ENCODE results near the gene FBP1.

Gene FBP1

DNA sequence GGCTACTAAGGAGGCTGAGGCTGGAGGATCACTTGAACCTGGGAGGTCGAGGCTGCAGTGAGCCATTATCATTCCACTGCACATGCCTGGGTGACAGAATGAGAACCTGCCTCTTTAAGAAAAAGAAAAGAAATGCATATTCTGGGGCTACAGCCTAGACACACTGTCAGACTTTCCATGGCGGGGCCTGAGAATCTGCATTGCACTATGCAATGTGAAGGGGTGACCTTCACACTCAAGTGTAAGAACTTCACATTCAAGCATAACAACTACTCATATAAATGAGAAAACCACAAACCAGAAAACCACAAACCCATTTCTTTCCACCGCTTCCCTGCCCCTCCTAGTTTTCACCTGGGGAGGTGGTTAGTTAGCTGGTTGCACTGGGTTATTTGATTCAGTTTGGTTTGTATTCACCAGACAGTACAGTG, 27.7 kb downstream of the FBP1 start:
- TF ChIP-seq SIN3A (IDR thresholded peaks at IDR 0.05; ENCODE audit: borderline replicate concordance, insufficient read depth, low read length) (no peak), FOXP2 (optimal IDR thresholded peaks at IDR 0.05; ENCODE audit: borderline replicate concordance, extremely low read depth, extremely low read length, insufficient read depth) (no peak), POLR2AphosphoS5 (IDR thresholded peaks at IDR 0.05; ENCODE audit: low read depth, low read length) (no peak), TAF1 (IDR thresholded peaks at IDR 0.05; ENCODE audit: borderline replicate concordance, insufficient read depth, low read length) (no peak)
- TF ChIP-seq, protein P1, sequence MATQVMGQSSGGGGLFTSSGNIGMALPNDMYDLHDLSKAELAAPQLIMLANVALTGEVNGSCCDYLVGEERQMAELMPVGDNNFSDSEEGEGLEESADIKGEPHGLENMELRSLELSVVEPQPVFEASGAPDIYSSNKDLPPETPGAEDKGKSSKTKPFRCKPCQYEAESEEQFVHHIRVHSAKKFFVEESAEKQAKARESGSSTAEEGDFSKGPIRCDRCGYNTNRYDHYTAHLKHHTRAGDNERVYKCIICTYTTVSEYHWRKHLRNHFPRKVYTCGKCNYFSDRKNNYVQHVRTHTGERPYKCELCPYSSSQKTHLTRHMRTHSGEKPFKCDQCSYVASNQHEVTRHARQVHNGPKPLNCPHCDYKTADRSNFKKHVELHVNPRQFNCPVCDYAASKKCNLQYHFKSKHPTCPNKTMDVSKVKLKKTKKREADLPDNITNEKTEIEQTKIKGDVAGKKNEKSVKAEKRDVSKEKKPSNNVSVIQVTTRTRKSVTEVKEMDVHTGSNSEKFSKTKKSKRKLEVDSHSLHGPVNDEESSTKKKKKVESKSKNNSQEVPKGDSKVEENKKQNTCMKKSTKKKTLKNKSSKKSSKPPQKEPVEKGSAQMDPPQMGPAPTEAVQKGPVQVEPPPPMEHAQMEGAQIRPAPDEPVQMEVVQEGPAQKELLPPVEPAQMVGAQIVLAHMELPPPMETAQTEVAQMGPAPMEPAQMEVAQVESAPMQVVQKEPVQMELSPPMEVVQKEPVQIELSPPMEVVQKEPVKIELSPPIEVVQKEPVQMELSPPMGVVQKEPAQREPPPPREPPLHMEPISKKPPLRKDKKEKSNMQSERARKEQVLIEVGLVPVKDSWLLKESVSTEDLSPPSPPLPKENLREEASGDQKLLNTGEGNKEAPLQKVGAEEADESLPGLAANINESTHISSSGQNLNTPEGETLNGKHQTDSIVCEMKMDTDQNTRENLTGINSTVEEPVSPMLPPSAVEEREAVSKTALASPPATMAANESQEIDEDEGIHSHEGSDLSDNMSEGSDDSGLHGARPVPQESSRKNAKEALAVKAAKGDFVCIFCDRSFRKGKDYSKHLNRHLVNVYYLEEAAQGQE (IDR thresholded peaks at IDR 0.05; ENCODE audit: insufficient read depth in 1 of 2, low read depth in 2 of 2, low read length in 2 of 2) = no peak

DNA sequence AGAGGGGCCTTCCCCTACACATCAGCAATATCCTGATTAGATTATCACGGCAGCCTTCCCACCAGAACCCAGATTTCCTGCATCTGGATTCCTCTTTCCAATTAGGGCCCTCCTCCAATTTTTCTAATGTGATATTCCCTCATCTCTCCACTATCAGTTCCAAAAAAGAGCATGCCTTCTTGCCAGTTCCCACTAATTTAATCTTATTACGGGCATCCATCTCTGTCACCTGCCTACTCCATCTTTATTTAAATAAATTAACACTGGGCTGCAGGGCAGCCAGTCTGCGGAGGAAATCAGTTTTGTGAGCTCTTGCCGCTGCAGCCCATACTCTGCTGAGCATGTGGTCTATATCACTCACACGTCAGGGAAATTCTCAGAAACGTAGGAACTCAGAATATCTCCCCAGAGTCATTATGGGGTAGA, 29.1 kb downstream of the FBP1 start:
- TF ChIP-seq POLR2AphosphoS5 (IDR thresholded peaks at IDR 0.05; ENCODE audit: low read depth, low read length) = no peak
- TF ChIP-seq SIN3A (IDR thresholded peaks at IDR 0.05; ENCODE audit: borderline replicate concordance, insufficient read depth, low read length) = no peak
- TF ChIP-seq TAF1 (IDR thresholded peaks at IDR 0.05; ENCODE audit: borderline replicate concordance, insufficient read depth, low read length) = no peak
- TF ChIP-seq FOXP2 (optimal IDR thresholded peaks at IDR 0.05; ENCODE audit: borderline replicate concordance, extremely low read depth, extremely low read length, insufficient read depth) = no peak
- TF ChIP-seq, protein P1 (IDR thresholded peaks at IDR 0.05; ENCODE audit: insufficient read depth in 1 of 2, low read depth in 2 of 2, low read length in 2 of 2) = no peak

- TF ChIP-seq, protein P1 (IDR thresholded peaks at IDR 0.05; ENCODE audit: insufficient read depth in 1 of 2, low read depth in 2 of 2, low read length in 2 of 2) = no peak
- no peak for TF ChIP-seq POLR2AphosphoS5 (IDR thresholded peaks at IDR 0.05; ENCODE audit: low read depth, low read length)
- TF ChIP-seq FOXP2 (optimal IDR thresholded peaks at IDR 0.05; ENCODE audit: borderline replicate concordance, extremely low read depth, extremely low read length, insufficient read depth) = no peak
- TF ChIP-seq TAF1 (IDR thresholded peaks at IDR 0.05; ENCODE audit: borderline replicate concordance, insufficient read depth, low read length) = no peak
- no peak for TF ChIP-seq SIN3A (IDR thresholded peaks at IDR 0.05; ENCODE audit: borderline replicate concordance, insufficient read depth, low read length)
Observed at GRCh38 chr9:94607423-94607691, 32.0 kb downstream of the FBP1 start.

DNA sequence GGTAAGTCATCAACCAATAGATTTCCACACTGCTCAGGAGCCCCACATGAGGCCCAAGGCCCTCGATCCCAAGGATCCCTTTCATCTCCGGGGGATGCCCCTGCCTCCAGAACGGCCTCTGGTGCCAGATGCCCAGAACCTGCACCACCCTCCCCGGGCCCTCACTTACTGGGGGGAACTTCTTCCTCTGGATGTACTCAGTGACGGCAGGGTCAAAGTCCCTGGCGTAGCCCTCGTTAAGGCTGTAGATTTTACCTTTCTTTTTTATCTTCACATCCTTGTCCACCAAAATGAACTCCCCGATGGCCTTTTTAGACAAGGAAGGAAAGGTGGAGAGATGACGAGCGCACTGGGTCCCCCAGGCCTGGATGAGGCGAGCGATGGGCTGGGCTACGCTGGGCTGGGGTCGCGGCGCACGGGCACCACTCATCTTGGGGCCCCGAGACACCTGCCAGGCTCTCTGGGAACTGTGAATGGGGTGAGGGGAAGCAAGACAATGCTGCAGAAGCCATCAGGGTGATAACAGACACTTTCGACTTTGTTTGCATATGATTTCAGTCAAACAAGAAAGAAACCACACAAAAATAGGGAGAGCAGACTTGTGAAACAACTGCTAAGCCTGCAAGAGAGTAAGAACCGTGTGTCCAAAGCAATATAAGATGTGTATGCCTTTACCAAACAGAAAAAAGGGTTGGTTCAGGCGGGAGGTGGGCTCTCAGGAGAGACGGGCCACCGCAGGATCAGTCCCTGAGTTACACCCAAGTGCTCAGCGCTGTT, 32.5 kb downstream of the FBP1 start:
- TF ChIP-seq SIN3A (IDR thresholded peaks at IDR 0.05; ENCODE audit: borderline replicate concordance, insufficient read depth, low read length) (no peak), TAF1 (IDR thresholded peaks at IDR 0.05; ENCODE audit: borderline replicate concordance, insufficient read depth, low read length) (no peak), FOXP2 (optimal IDR thresholded peaks at IDR 0.05; ENCODE audit: borderline replicate concordance, extremely low read depth, extremely low read length, insufficient read depth) (no peak), POLR2AphosphoS5 (IDR thresholded peaks at IDR 0.05; ENCODE audit: low read depth, low read length) (no peak)
- TF ChIP-seq, protein P1 (IDR thresholded peaks at IDR 0.05; ENCODE audit: insufficient read depth in 1 of 2, low read depth in 2 of 2, low read length in 2 of 2) = no peak
